B cell (primary cell): ENCODE measurements around the gene ACOT4. TPM values are rescaled to one million over a fixed set of nuclear protein-coding genes. Genes with fewer than 3 reads are reported as not detected.
"Not testable (repeated sequence)": the region's sequence is repeated elsewhere in the genome, so short reads cannot be mapped to it uniquely, and the experiment has no call there.

ENCODE experiments used
- ATAC-seq: fragments of 200-7000 bp; cut with Tn5 transposase; one replicate; pipeline ENCODE4 v1.10.0; 2021; ENCODE audit warnings: low read depth, mild to moderate bottlenecking, moderate number of reproducible peaks, moderate library complexity
- CTCF ChIA-PET: fragments of 350-600 bp; sonication (Branson Sonifier 250); formaldehyde crosslinking; loops from one replicate; lab custom pipeline; 2021; ENCODE audit warnings: antibody characterized with exemption, inconsistent platforms; lab: Charles Lee
- POLR2A ChIA-PET: fragments of 350-600 bp; sonication (Branson Sonifier 250); formaldehyde crosslinking; loops from one replicate; lab custom pipeline; 2021; ENCODE audit warnings: antibody characterized with exemption; lab: Charles Lee
- DNase-seq: peaks from one replicate; pipeline ENCODE4 v3.0.0; 2013
- H2AFZ ChIP-seq: 2 replicates; pipeline ENCODE4 v1.6.1; 2012; ENCODE audit warnings: mild to moderate bottlenecking, low read depth, low read length; ENCODE audit not compliant: insufficient read depth, poor library complexity, severe bottlenecking
- H3K27ac ChIP-seq, 2 donors: 1 replicate in 1 of 2; 2 replicates in 1 of 2; pipeline ENCODE4 v1.5.1; 2012 to 2013; ENCODE audit warnings: low read length in 2 of 2, mild to moderate bottlenecking in 2 of 2, moderate library complexity in 1 of 2
- H3K27me3 ChIP-seq, 4 experiments: fragments of 200-600 bp in 1 of 4; sonication (generic) in 1 of 4; replicated peaks in 1 of 4; 1 replicate in 2 of 4; 2 replicates in 2 of 4; pipeline versions ENCODE4 v1.6.1 to v1.7.0; 2013 to 2016; ENCODE audit warnings: low read length in 3 of 4, mild to moderate bottlenecking in 2 of 4, mixed read lengths in 1 of 4, moderate library complexity in 1 of 4; ENCODE audit not compliant: insufficient read depth in 4 of 4, control insufficient read depth in 3 of 4; ENCODE audit errors: control extremely low read depth in 1 of 4
- H3K36me3 ChIP-seq, 2 experiments: replicated peaks in 1 of 2; 1 replicate in 1 of 2; 2 replicates in 1 of 2; pipeline versions ENCODE4 v1.6.1 to v1.7.1; 2013; ENCODE audit warnings: low read length in 1 of 2; ENCODE audit not compliant: insufficient read depth in 2 of 2, control insufficient read depth in 1 of 2; ENCODE audit errors: control extremely low read depth in 1 of 2, extremely low read depth in 1 of 2
- H3K4me1 ChIP-seq, 2 donors: fragments of 200-600 bp in 1 of 2; sonication (generic) in 1 of 2; 1 replicate in 1 of 2; 2 replicates in 1 of 2; pipeline versions ENCODE4 v1.5.1 to v1.6.1; 2013 to 2017; ENCODE audit warnings: low read length in 2 of 2; ENCODE audit not compliant: control insufficient read depth in 2 of 2, insufficient read depth in 2 of 2
- H3K4me2 ChIP-seq: replicated peaks from 2 replicates; pipeline ENCODE3; 2012; ENCODE audit warnings: mild to moderate bottlenecking, low read depth, low read length; ENCODE audit not compliant: poor library complexity, severe bottlenecking
- H3K4me3 ChIP-seq, 5 experiments: fragments of 200-600 bp in 1 of 5; sonication (generic) in 1 of 5; 1 replicate in 3 of 5; 2 replicates in 2 of 5; pipeline versions ENCODE4 v1.5.1 to v1.7.0; 2011 to 2016; ENCODE audit warnings: low read length in 4 of 5, mild to moderate bottlenecking in 4 of 5, low read depth in 2 of 5, control low read depth in 1 of 5, moderate library complexity in 1 of 5; ENCODE audit not compliant: insufficient read depth in 1 of 5; ENCODE audit errors: control extremely low read depth in 1 of 5, extremely low read depth in 1 of 5
- H3K79me2 ChIP-seq: fragments of 200-600 bp; sonication (generic); one replicate; pipeline ENCODE4 v1.6.0; 2016; ENCODE audit warnings: low read length; ENCODE audit not compliant: control insufficient read depth, insufficient read depth
- H3K9ac ChIP-seq: fragments of 200-600 bp; sonication (generic); 2 replicates; pipeline ENCODE4 v1.6.1; 2017; ENCODE audit warnings: mild to moderate bottlenecking, low read length, moderate library complexity
- H3K9me3 ChIP-seq, 3 donors: one replicate each; pipeline versions ENCODE4 v1.6.1 to v1.7.1; 2013; ENCODE audit warnings: low read length in 2 of 3; ENCODE audit not compliant: control insufficient read depth in 2 of 3, insufficient read depth in 1 of 3; ENCODE audit errors: control extremely low read depth in 1 of 3
- H4K20me1 ChIP-seq: 2 replicates; pipeline ENCODE4 v1.6.0; 2012; ENCODE audit warnings: mild to moderate bottlenecking, low read length; ENCODE audit not compliant: insufficient read depth, control insufficient read depth, poor library complexity, severe bottlenecking
- H3K27ac Mint-ChIP-seq: one replicate; pipeline ENCODE4 v1.8.0; 2021; ENCODE audit warnings: mixed read lengths
- H3K27me3 Mint-ChIP-seq: one replicate; pipeline ENCODE4 v1.8.0; 2021; ENCODE audit warnings: mixed read lengths
- H3K4me1 Mint-ChIP-seq: one replicate; pipeline ENCODE4 v1.8.0; 2021; ENCODE audit warnings: mixed read lengths
- H3K4me3 Mint-ChIP-seq: one replicate; pipeline ENCODE4 v1.8.0; 2021; ENCODE audit warnings: mixed read lengths
- H3K9me3 Mint-ChIP-seq: one replicate; pipeline ENCODE4 v1.8.0; 2022; ENCODE audit warnings: mixed read lengths; ENCODE audit not compliant: insufficient read depth
- CTCF ChIP-seq: fragments of 200-600 bp; IDR thresholded peaks from one replicate; pipeline ENCODE4 v1.8.0; 2022; ENCODE audit warnings: antibody characterized with exemption, mild to moderate bottlenecking
- EZH2 ChIP-seq: IDR thresholded peaks from 2 replicates; pipeline ENCODE4 v1.6.1; 2012; ENCODE audit warnings: borderline replicate concordance, low read depth, mild to moderate bottlenecking, moderate library complexity, low read length; ENCODE audit not compliant: insufficient read depth, poor library complexity, severe bottlenecking
- WGBS: methylation state at CpG from one replicate; pipeline ENCODE4 v1.1.5; 2013; ENCODE audit warnings: missing lambda C conversion rate; ENCODE audit not compliant: insufficient coverage; 5-methylcytosine and 5-hydroxymethylcytosine counted together
- intact Hi-C: fragments of 100-400 bp; cut with micrococcal nuclease; formaldehyde crosslinking; loops from one replicate; pipeline ENCODE4 v1.10.0; 2022
- polyA plus RNA-seq: library from polyadenylated mRNA; depleted of rRNA; stranded (reverse); fragments of >200 nt; gene quantifications from 2 replicates; pipeline ENCODE4 v1.2.3, GENCODE V29; 2012
- total RNA-seq, 2 donors: library from RNA; stranded (reverse); fragments of 120-200 nt in 1 of 2; gene quantifications; 1 replicate in 1 of 2; 2 replicates in 1 of 2; pipeline versions ENCODE4 v1.2.3 to v1.2.4, GENCODE V29; 2013 to 2022

ACOT4 gene
- total and polyA plus RNA-seq, 2 donors (not counting 1 experiment from before 2014, with no cell fraction given), result 0.19 to 0.42 TPM

- 100% methylated on average over 1 of the region's 3 CpGs for WGBS
- H2AFZ ChIP-seq, result no peak overlapping the region
- H3K27me3 ChIP-seq, result no peaks in the 10 kb centered on the region
- no peak overlapping the region for H3K9ac ChIP-seq
- H3K36me3 ChIP-seq, result peaks cover 0 to 4% of the 10 kb centered on the region in 2 experiments
- H4K20me1 ChIP-seq, result no peaks in the 10 kb centered on the region
- no peak overlapping the region for H3K27ac Mint-ChIP-seq
- no peak overlapping the region for H3K4me2 ChIP-seq
- no peaks in the 10 kb centered on the region for H3K9me3 ChIP-seq
- TF ChIP-seq EZH2 (no peak), CTCF (no peak)
- ChIA-PET POLR2A (interaction anchor here (0.5 kb wide), 1 partner anchor 78 kb away, joined by 4 read pairs; no protein-coding TSS in a partner anchor), CTCF (no interaction called here)
- no peaks in the 10 kb centered on the region for H3K9me3 Mint-ChIP-seq
- H3K27ac ChIP-seq, result no peak overlapping the region
- H3K4me3 ChIP-seq, result no peak overlapping the region
- no peaks in the 10 kb centered on the region for H3K27me3 Mint-ChIP-seq
- no peaks in the 10 kb centered on the region for H3K4me1 ChIP-seq
- no peak for ATAC-seq
- no peaks in the 10 kb centered on the region for H3K79me2 ChIP-seq
- no peak overlapping the region for H3K4me3 Mint-ChIP-seq
- no peaks in the 10 kb centered on the region for H3K4me1 Mint-ChIP-seq
- DNase-seq, result no peak
- intact Hi-C loops, result no loop called here
Observed at GRCh38 chr14:73576391-73576790, 15.3 kb upstream of the ACOT4 start.

- H3K4me3 Mint-ChIP-seq, H3K9me3 ChIP-seq, H3K36me3 ChIP-seq, CTCF ChIA-PET, H3K4me1 Mint-ChIP-seq, H3K27me3 Mint-ChIP-seq, H3K9ac ChIP-seq, H3K27me3 ChIP-seq, ATAC-seq, intact Hi-C loops, H4K20me1 ChIP-seq, H3K4me1 ChIP-seq, H3K27ac ChIP-seq, H3K4me3 ChIP-seq, H3K79me2 ChIP-seq, H2AFZ ChIP-seq, H3K4me2 ChIP-seq, DNase-seq, H3K9me3 Mint-ChIP-seq, H3K27ac Mint-ChIP-seq, POLR2A ChIA-PET: not testable (repeated sequence)
- WGBS, result no CpG with 5 or more reads among the region's 2 CpGs
Observed at GRCh38 chr14:73577214-73577613, 14.5 kb upstream of the ACOT4 start.

- H3K4me1 Mint-ChIP-seq, H3K27me3 ChIP-seq, H3K79me2 ChIP-seq, POLR2A ChIA-PET, H3K9me3 Mint-ChIP-seq, H3K4me1 ChIP-seq, H3K27ac ChIP-seq, H3K4me2 ChIP-seq, H2AFZ ChIP-seq, H3K4me3 ChIP-seq, H3K9ac ChIP-seq, H3K27me3 Mint-ChIP-seq, H3K9me3 ChIP-seq, H3K36me3 ChIP-seq, intact Hi-C loops, H4K20me1 ChIP-seq: not testable (repeated sequence)
- peak overlapping the region; percentile 54 for H3K4me3 Mint-ChIP-seq
- CTCF ChIA-PET, result interaction anchor here (0.8 to 1.4 kb wide), 2 partner anchors 50 to 1082 kb away, joined by 3 to 4 read pairs; no protein-coding TSS in a partner anchor
- peak overlapping the region; percentile 81 for H3K27ac Mint-ChIP-seq
- peak; percentile 28 for DNase-seq
- 82% methylated on average over 5 of the region's 11 CpGs for WGBS
- ATAC-seq, result peak; percentile 90
Observed at GRCh38 chr14:73582102-73582979, 9.3 kb upstream of the ACOT4 start.
